HL-60 (cell line): ENCODE results near the gene HTR6.

ENCODE experiments used
- DNase-seq, 2 experiments: peaks; one replicate each; pipeline ENCODE4 v3.0.0-alpha.2; 2010 to 2020; ENCODE audit warnings: low read depth in 1 of 2, low spot score in 1 of 2
- H3K27ac ChIP-seq: fragments of 250-450 bp; sonication (Bioruptor Pico); replicated peaks from 2 replicates; pipeline ENCODE4 v1.5.1; 2020; ENCODE audit warnings: mild to moderate bottlenecking, moderate library complexity
- H3K27me3 ChIP-seq: fragments of 250-450 bp; sonication (Bioruptor Pico); 2 replicates; pipeline ENCODE4 v1.5.1; 2021; ENCODE audit warnings: mild to moderate bottlenecking, moderate library complexity; ENCODE audit not compliant: insufficient read depth, poor library complexity, severe bottlenecking
- H3K4me3 ChIP-seq: replicated peaks from 2 replicates; pipeline ENCODE4 v1.5.1; 2011; ENCODE audit warnings: mild to moderate bottlenecking, control low read depth, low read length; ENCODE audit not compliant: insufficient read depth
- CTCF ChIP-seq: IDR thresholded peaks from one replicate; pipeline ENCODE4 v1.5.1; 2011; ENCODE audit warnings: low read length, control low read depth, inconsistent platforms; ENCODE audit not compliant: insufficient read depth
- GABPA ChIP-seq: IDR thresholded peaks from 2 replicates; pipeline ENCODE4 v1.6.1; 2012; ENCODE audit warnings: low read depth
- POLR2AphosphoS5 ChIP-seq: IDR thresholded peaks from 2 replicates; pipeline ENCODE4 v1.6.1; 2012; ENCODE audit warnings: low read depth
- SPI1 ChIP-seq: IDR thresholded peaks from 2 replicates; pipeline ENCODE4 v1.6.1; 2012; ENCODE audit warnings: low read depth, mild to moderate bottlenecking, borderline replicate concordance
- TF ChIP-seq, protein P1 (sequence below): IDR thresholded peaks from 2 replicates; pipeline ENCODE4 v1.6.1; 2012; ENCODE audit warnings: low read depth; ENCODE audit not compliant: insufficient replicate concordance

HTR6 gene

DNA sequence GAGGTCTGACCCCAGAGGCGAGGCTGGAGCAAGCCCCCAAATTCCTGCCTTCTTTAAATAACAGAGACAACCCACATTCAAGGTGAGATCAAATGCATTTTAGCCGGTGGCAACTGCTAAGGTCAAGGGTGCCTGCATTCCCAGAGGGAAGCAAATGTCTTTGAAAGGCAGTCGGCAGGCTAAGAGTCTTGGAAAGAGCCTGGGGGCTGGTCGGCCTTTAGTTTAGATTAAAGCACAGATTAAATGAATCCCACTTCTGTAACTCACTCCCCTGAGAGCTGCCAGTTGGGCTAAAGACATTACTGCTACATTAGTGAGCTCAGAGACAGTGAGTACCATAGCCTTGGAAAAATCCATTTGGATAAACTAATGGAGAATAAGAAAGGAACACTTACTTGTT lies 59.2 kb downstream of the HTR6 start:
- Histone ChIP-seq H3K4me3 (no peak overlapping the region), H3K27me3 (no peaks in the 10 kb centered on the region), H3K27ac (no peak overlapping the region)
- no peak for DNase-seq
- TF ChIP-seq, protein P1, sequence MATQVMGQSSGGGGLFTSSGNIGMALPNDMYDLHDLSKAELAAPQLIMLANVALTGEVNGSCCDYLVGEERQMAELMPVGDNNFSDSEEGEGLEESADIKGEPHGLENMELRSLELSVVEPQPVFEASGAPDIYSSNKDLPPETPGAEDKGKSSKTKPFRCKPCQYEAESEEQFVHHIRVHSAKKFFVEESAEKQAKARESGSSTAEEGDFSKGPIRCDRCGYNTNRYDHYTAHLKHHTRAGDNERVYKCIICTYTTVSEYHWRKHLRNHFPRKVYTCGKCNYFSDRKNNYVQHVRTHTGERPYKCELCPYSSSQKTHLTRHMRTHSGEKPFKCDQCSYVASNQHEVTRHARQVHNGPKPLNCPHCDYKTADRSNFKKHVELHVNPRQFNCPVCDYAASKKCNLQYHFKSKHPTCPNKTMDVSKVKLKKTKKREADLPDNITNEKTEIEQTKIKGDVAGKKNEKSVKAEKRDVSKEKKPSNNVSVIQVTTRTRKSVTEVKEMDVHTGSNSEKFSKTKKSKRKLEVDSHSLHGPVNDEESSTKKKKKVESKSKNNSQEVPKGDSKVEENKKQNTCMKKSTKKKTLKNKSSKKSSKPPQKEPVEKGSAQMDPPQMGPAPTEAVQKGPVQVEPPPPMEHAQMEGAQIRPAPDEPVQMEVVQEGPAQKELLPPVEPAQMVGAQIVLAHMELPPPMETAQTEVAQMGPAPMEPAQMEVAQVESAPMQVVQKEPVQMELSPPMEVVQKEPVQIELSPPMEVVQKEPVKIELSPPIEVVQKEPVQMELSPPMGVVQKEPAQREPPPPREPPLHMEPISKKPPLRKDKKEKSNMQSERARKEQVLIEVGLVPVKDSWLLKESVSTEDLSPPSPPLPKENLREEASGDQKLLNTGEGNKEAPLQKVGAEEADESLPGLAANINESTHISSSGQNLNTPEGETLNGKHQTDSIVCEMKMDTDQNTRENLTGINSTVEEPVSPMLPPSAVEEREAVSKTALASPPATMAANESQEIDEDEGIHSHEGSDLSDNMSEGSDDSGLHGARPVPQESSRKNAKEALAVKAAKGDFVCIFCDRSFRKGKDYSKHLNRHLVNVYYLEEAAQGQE = no peak
- TF ChIP-seq POLR2AphosphoS5 (no peak), GABPA (no peak), CTCF (no peak), SPI1 (no peak)

DNA sequence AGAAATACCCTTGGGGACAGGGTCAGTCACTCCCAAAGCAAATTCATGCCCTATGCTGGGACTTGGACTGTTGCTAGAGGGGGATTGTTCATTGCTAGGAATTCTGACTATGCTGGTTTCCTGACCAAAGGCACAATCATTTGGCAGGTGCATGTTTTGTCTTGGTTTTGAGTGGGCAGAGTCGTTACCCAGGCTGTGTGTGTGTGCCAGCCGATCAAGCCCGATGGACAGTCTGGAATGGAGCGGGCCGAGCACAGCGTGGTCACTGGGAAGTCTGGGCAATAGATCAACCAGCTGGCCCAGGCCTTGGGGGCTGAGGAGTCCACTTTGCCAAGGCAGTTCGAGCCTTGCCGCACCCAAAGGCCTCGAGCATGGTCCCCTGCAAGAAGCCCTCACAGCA lies 60.9 kb downstream of the HTR6 start:
- H3K27me3 ChIP-seq = no peaks in the 10 kb centered on the region
- no peak overlapping the region for H3K27ac ChIP-seq
- TF ChIP-seq, protein P1 = no peak
- TF ChIP-seq GABPA = no peak
- no peak for TF ChIP-seq SPI1
- TF ChIP-seq CTCF = no peak
- TF ChIP-seq POLR2AphosphoS5 = no peak
- DNase-seq = no peak
- H3K4me3 ChIP-seq = no peak overlapping the region

- Histone ChIP-seq H3K4me3 (no peak overlapping the region), H3K27ac (no peak overlapping the region), H3K27me3 (no peaks in the 10 kb centered on the region)
- TF ChIP-seq, protein P1 = no peak
- DNase-seq = no peak
These were observed 63.9 kb downstream of the HTR6 start for GRCh38 chr1:19728413-19729145.

DNA sequence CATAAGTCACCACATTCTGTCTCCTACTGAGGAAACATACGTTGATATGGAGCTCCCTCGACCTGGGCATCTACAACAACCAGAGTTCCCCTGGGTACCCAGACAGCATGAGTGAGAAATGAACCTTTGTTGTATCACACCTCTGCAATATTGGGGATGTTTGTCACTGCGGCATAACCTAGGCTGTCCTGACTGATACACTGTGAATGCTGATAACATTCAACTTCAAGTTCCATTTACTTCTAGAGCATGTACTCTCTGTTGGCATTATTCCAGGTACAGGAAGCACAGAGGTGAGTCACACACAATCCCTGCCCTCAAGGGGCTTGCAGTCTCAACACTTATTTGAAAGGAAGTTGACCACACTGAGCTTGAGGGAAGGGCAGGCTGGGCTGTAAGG lies 65.6 kb downstream of the HTR6 start:
- H3K27ac ChIP-seq = no peak overlapping the region
- TF ChIP-seq POLR2AphosphoS5 (no peak), CTCF (no peak), SPI1 (no peak), GABPA (no peak)
- TF ChIP-seq, protein P1 = no peak
- no peak overlapping the region for H3K4me3 ChIP-seq
- DNase-seq = no peak
- H3K27me3 ChIP-seq = no peaks in the 10 kb centered on the region
